GM19238 (cell line): ENCODE results near the gene PALLD.

Experiments used
- DNase-seq: peaks from one replicate; pipeline ENCODE4 v3.0.0; 2011; ENCODE audit warnings: low spot score; ENCODE audit not compliant: insufficient read length

PALLD gene

DNA sequence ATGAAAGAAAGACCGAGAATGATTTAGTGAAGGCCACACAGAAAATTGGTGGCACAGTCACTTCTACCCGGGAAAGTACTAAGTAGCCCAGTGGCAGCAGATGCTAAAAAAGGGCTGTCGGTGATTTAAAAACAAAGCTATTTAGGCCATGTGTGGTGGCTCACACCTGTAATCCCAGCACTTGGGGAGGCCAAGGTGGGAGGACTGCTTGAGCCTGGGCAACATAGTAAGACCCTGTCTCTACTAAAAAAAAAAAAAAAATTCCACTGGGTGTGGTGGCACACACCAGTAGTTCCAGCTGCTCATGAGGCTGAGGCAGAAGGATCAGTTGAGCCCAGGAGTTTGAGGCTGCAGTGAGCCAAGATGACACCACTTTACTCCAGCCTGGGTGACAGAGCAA, 369.0 kb downstream of the PALLD start:
- no peak for DNase-seq

GRCh38 chr4:168866635-168867034, 369.8 kb downstream of the PALLD start:
- no peak for DNase-seq

DNA sequence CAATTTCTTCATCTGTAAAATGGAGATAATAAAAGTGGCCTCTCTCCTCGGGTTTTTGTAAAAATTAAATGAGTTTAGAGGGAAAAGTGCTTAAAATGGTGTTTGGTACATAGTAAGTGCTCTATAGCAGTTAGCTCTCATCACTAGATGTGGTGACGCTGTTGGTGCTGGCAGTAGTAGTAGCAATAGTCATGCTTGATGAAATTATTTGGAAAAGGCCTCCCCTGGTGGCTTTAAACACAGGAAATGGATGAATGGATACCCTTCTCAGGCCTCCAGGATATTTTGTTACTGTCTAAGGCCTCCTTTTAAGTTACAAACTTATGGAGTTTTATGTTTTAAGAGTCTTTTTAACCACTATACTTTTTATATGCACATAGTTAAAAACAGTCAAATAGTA, 370.3 kb downstream of the PALLD start:
- DNase-seq, result no peak

- no peak for DNase-seq
Observed at GRCh38 chr4:168868044-168868781, 371.4 kb downstream of the PALLD start.

- DNase-seq, result no peak
Observed at GRCh38 chr4:168868802-168869201, 371.9 kb downstream of the PALLD start.

- DNase-seq, result no peak
Observed at GRCh38 chr4:168870004-168870403, 373.2 kb downstream of the PALLD start.

GRCh38 chr4:168871632-168872031, 374.8 kb downstream of the PALLD start:
- no peak for DNase-seq

GRCh38 chr4:168874083-168874482, 377.2 kb downstream of the PALLD start:
- no peak for DNase-seq

- no peak for DNase-seq
Observed at GRCh38 chr4:168876106-168876505, 379.3 kb downstream of the PALLD start.

GRCh38 chr4:168877511-168878491, 380.9 kb downstream of the PALLD start:
- DNase-seq, result no peak

- DNase-seq, result no peak
Observed at GRCh38 chr4:168878623-168879022, 381.8 kb downstream of the PALLD start.

GRCh38 chr4:168879188-168879587, 382.3 kb downstream of the PALLD start:
- no peak for DNase-seq

DNA sequence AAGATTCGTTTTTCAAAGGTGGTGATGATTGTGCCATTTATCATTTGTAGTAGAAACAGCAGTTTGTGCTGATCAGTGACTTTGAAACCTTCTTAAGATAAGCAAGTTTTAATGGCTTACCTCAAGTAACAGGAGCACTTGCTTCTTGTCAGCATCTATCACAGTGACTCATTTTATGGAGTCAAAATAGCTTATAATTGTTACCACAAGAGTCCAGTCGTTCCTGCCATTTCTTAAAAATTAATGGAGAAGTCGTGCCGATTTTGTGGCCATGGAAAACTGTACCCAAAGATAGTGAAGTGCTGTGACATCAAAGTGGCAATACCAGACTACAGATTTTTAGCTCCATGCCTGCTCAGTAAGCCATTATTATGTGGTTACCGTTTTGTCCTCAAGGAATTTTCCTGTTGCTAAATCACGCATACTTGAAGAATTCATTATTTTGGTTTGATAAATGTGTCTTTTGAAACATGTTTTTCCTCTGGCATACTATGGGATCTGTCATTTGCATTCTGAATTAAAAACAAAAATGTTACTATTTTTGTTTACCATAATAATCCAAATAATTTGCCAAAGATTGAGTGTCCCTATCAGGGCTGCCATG, 383.3 kb downstream of the PALLD start:
- no peak for DNase-seq

DNA sequence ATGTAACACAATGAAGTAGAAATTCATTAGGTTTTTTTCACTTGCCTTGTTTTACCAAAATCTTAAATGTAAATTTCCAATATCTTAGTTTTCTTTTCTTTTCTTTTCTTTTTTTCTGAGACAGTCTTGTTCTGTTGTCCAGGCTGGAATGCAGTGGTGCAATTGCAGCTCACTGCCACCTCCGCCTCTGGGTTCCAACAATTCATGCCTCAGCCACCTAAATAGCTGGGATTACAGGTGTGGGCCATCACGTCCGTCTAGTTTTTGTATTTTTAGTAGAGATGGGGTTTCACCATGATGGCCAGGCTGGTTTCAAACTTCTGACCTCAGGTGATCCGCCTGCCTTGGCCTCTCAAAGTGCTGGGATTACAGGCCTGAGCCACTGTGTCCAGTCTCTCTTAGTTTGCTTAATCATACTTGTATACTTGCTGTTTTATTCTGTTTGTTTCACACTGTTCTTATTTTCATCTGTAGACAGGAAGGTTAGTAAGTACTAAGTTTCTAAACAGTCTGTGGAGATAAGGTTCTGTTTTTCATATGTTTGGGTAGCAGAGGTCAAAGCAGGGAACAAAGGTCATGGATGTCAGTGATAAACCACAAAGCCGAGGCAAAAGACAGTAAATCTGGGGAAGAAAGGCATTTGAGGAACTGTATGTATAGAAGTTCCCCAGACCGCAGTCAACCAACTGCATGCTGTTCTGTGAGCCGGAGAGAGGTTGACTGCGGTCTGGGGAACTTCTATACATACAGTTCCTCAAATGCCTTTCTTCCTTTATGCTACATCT, 384.2 kb downstream of the PALLD start:
- DNase-seq, result no peak

GRCh38 chr4:168881781-168882420, 385.0 kb downstream of the PALLD start:
- no peak for DNase-seq

- no peak for DNase-seq
Observed at GRCh38 chr4:168882650-168883233, 385.9 kb downstream of the PALLD start.

- no peak for DNase-seq
Observed at GRCh38 chr4:168883513-168883912, 386.7 kb downstream of the PALLD start.

DNA sequence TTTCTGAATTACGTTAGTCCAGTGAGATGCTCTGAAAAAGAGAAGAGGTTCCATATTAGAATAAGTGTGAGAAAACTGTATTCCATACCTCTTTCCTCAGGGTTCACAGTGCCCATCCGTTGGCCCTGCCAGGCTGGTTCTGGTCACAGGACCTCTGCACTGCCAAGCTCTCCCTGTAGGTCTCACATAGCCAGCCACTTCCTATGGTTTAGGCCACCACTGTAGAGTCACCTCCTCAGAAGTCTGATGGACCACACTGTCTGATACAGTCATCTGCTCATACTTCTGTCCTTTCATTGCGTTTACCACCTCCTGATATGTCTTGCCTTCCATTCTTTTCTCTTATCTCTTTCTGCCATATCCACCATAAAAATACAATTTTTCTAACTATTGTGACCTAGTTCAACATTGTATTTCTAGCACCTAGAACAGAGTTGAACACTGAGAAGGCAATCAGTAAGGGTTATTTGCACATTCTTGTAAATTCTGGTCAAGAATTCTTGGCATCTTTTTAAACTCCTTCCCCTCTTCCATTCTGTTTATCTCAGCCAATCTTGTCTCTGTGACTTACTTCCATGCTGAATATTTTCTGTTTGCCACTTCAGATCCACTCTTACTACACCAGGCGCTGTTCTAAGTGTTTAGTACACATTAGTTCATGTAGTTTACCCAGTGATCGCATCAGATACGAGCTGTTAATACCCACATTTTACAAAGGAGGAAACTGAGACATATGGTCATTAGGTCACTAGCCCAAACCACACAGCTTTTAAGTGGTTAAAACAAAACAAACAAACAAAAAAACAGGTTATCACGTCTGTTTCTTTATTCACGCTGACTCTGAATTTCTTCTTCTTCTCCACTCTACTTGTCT, 387.6 kb downstream of the PALLD start:
- DNase-seq, result no peak

DNA sequence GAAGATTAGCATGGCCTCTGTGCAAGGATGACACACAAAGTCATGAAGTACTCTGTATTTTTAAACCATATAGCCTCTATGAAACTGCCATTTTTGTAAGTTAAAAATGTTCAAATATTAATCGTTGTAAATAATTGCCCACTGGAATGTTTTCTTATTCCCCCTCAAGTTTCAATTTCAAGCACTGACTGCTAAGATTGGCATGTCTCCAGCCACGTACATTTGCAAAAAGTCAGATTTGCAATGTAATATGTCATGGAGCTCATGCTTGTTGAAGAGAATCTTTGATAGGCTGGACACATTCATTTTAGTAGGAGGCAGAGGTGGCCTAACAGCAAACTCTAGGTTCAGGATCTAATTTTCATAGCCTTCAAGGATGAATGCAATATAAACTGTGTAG, 388.5 kb downstream of the PALLD start:
- no peak for DNase-seq
